ENCODE measurements around the gene PRSS53.
"Not testable (repeated sequence)": the region's sequence is repeated elsewhere in the genome, so short reads cannot be mapped to it uniquely, and the experiment has no call there.

PRSS53 gene

GRCh38 chr16:31105677-31106213 lies 17.0 kb upstream of the PRSS53 start:
- H3K9ac ChIP-seq (ENCODE audit: low read depth, low read length), result no peak overlapping the region
- H3K36me3 ChIP-seq (ENCODE audit: insufficient read depth, low read depth, low read length), result peaks cover 13% of the 10 kb centered on the region
- H3K27ac ChIP-seq (ENCODE audit: low read length), result no peak overlapping the region
- H3K4me3 ChIP-seq (ENCODE audit: low read length), result no peak overlapping the region
- no peaks in the 10 kb centered on the region for H3K27me3 ChIP-seq (ENCODE audit: insufficient read depth, low read length)
- no peaks in the 10 kb centered on the region for H3K9me3 ChIP-seq (ENCODE audit: insufficient read depth, low read depth, low read length)
- no peaks in the 10 kb centered on the region for H3K4me1 ChIP-seq (ENCODE audit: insufficient read depth, low read length)

- H3K9ac ChIP-seq (ENCODE audit: low read depth, low read length); H3K27me3 ChIP-seq (ENCODE audit: insufficient read depth, low read length); H3K27ac ChIP-seq (ENCODE audit: low read length); H3K9me3 ChIP-seq (ENCODE audit: insufficient read depth, low read depth, low read length); H3K4me1 ChIP-seq (ENCODE audit: insufficient read depth, low read length); H3K36me3 ChIP-seq (ENCODE audit: insufficient read depth, low read depth, low read length); H3K4me3 ChIP-seq (ENCODE audit: low read length): not testable (repeated sequence)
These were observed 12.3 kb upstream of the PRSS53 start for GRCh38 chr16:31100876-31101641.

- Histone ChIP-seq H3K27ac (ENCODE audit: low read length) (no peak overlapping the region), H3K9me3 (ENCODE audit: insufficient read depth, low read depth, low read length) (no peaks in the 10 kb centered on the region), H3K4me3 (ENCODE audit: low read length) (no peak overlapping the region), H3K36me3 (ENCODE audit: insufficient read depth, low read depth, low read length) (no peaks in the 10 kb centered on the region), H3K4me1 (ENCODE audit: insufficient read depth, low read length) (no peaks in the 10 kb centered on the region), H3K27me3 (ENCODE audit: insufficient read depth, low read length) (no peaks in the 10 kb centered on the region), H3K9ac (ENCODE audit: low read depth, low read length) (no peak overlapping the region)
These were observed 11.3 kb upstream of the PRSS53 start for GRCh38 chr16:31099860-31100638.

GRCh38 chr16:31094424-31095120 lies 5.8 kb upstream of the PRSS53 start, which contains the start of gene VKORC1:
VKORC1 (minus strand) TSS chr16:31094797; CDS start chr16:31094729, 68 bp downstream.
- H3K27me3 ChIP-seq (ENCODE audit: insufficient read depth, low read length), result no peaks in the 10 kb centered on the region
- peak within 1 kb of the TSS; percentile 98 for H3K4me3 ChIP-seq (ENCODE audit: low read length)
- peak within 1 kb of the TSS; percentile 39 for H3K27ac ChIP-seq (ENCODE audit: low read length)
- H3K9ac ChIP-seq (ENCODE audit: low read depth, low read length), result peak within 1 kb of the TSS; percentile 87
- H3K9me3 ChIP-seq (ENCODE audit: insufficient read depth, low read depth, low read length), result no peaks in the 10 kb centered on the region
- peaks cover 17% of the 10 kb centered on the region for H3K36me3 ChIP-seq (ENCODE audit: insufficient read depth, low read depth, low read length)
- 0 out of 2 replicates have a peak, but pooled peaks cover 3% of the 10 kb centered on the region for H3K4me1 ChIP-seq (ENCODE audit: insufficient read depth, low read length)

- H3K27ac ChIP-seq (ENCODE audit: low read length), result peak overlapping the region; percentile 39
- peak overlapping the region; percentile 98 for H3K4me3 ChIP-seq (ENCODE audit: low read length)
- H3K4me1 ChIP-seq (ENCODE audit: insufficient read depth, low read length), result 0 out of 2 replicates have a peak, but pooled peaks cover 3% of the 10 kb centered on the region
- H3K9ac ChIP-seq (ENCODE audit: low read depth, low read length), result peak overlapping the region; percentile 87
- H3K9me3 ChIP-seq (ENCODE audit: insufficient read depth, low read depth, low read length), result no peaks in the 10 kb centered on the region
- H3K27me3 ChIP-seq (ENCODE audit: insufficient read depth, low read length), result no peaks in the 10 kb centered on the region
- H3K36me3 ChIP-seq (ENCODE audit: insufficient read depth, low read depth, low read length), result peaks cover 20% of the 10 kb centered on the region
These were observed 5.3 kb upstream of the PRSS53 start for GRCh38 chr16:31094088-31094423.

- Histone ChIP-seq H3K4me1 (ENCODE audit: insufficient read depth, low read length) (0 out of 2 replicates have a peak, but pooled peaks cover 3% of the 10 kb centered on the region), H3K27ac (ENCODE audit: low read length) (no peak overlapping the region), H3K4me3 (ENCODE audit: low read length) (peak overlapping the region; percentile 98), H3K9ac (ENCODE audit: low read depth, low read length) (peak overlapping the region; percentile 42; the same call in 1 of the 2 replicates), H3K9me3 (ENCODE audit: insufficient read depth, low read depth, low read length) (no peaks in the 10 kb centered on the region), H3K36me3 (ENCODE audit: insufficient read depth, low read depth, low read length) (peaks cover 24% of the 10 kb centered on the region), H3K27me3 (ENCODE audit: insufficient read depth, low read length) (no peaks in the 10 kb centered on the region)
These were observed 4.5 kb upstream of the PRSS53 start for GRCh38 chr16:31093132-31093703.

- Histone ChIP-seq H3K27me3 (ENCODE audit: insufficient read depth, low read length) (no peaks in the 10 kb centered on the region), H3K9ac (ENCODE audit: low read depth, low read length) (no peak overlapping the region), H3K36me3 (ENCODE audit: insufficient read depth, low read depth, low read length) (peaks cover 24% of the 10 kb centered on the region), H3K27ac (ENCODE audit: low read length) (no peak overlapping the region), H3K9me3 (ENCODE audit: insufficient read depth, low read depth, low read length) (no peaks in the 10 kb centered on the region), H3K4me1 (ENCODE audit: insufficient read depth, low read length) (0 out of 2 replicates have a peak, but pooled peaks cover 3% of the 10 kb centered on the region), H3K4me3 (ENCODE audit: low read length) (no peak overlapping the region)
These were observed 3.6 kb upstream of the PRSS53 start for GRCh38 chr16:31092330-31092729.

GRCh38 chr16:31090540-31090939 lies 1.8 kb upstream of the PRSS53 start:
- Histone ChIP-seq H3K9ac (ENCODE audit: low read depth, low read length) (no peak overlapping the region), H3K27me3 (ENCODE audit: insufficient read depth, low read length) (no peaks in the 10 kb centered on the region), H3K4me1 (ENCODE audit: insufficient read depth, low read length) (0 out of 2 replicates have a peak, but pooled peaks cover 3% of the 10 kb centered on the region), H3K27ac (ENCODE audit: low read length) (no peak overlapping the region), H3K4me3 (ENCODE audit: low read length) (no peak overlapping the region), H3K9me3 (ENCODE audit: insufficient read depth, low read depth, low read length) (no peaks in the 10 kb centered on the region), H3K36me3 (ENCODE audit: insufficient read depth, low read depth, low read length) (peaks cover 24% of the 10 kb centered on the region)

GRCh38 chr16:31089199-31089598 lies 456 bp upstream of the PRSS53 start:
- no peaks in the 10 kb centered on the region for H3K9me3 ChIP-seq (ENCODE audit: insufficient read depth, low read depth, low read length)
- H3K27ac ChIP-seq (ENCODE audit: low read length), result no peak overlapping the region
- no peaks in the 10 kb centered on the region for H3K27me3 ChIP-seq (ENCODE audit: insufficient read depth, low read length)
- H3K4me1 ChIP-seq (ENCODE audit: insufficient read depth, low read length), result 0 out of 2 replicates have a peak, but pooled peaks cover 3% of the 10 kb centered on the region
- H3K36me3 ChIP-seq (ENCODE audit: insufficient read depth, low read depth, low read length), result peaks cover 24% of the 10 kb centered on the region
- H3K4me3 ChIP-seq (ENCODE audit: low read length), result no peak overlapping the region
- no peak overlapping the region for H3K9ac ChIP-seq (ENCODE audit: low read depth, low read length)

- no peak overlapping the region for H3K4me3 ChIP-seq (ENCODE audit: low read length)
- no peaks in the 10 kb centered on the region for H3K9me3 ChIP-seq (ENCODE audit: insufficient read depth, low read depth, low read length)
- no peaks in the 10 kb centered on the region for H3K4me1 ChIP-seq (ENCODE audit: insufficient read depth, low read length)
- H3K27ac ChIP-seq (ENCODE audit: low read length), result no peak overlapping the region
- no peaks in the 10 kb centered on the region for H3K27me3 ChIP-seq (ENCODE audit: insufficient read depth, low read length)
- no peak overlapping the region for H3K9ac ChIP-seq (ENCODE audit: low read depth, low read length)
- peaks cover 30% of the 10 kb centered on the region for H3K36me3 ChIP-seq (ENCODE audit: insufficient read depth, low read depth, low read length)
These were observed 772 bp downstream of the PRSS53 start for GRCh38 chr16:31087971-31088370.

- H3K9me3 ChIP-seq (ENCODE audit: insufficient read depth, low read depth, low read length), result no peaks in the 10 kb centered on the region
- H3K4me1 ChIP-seq (ENCODE audit: insufficient read depth, low read length), result no peaks in the 10 kb centered on the region
- no peak overlapping the region for H3K4me3 ChIP-seq (ENCODE audit: low read length)
- H3K9ac ChIP-seq (ENCODE audit: low read depth, low read length), result no peak overlapping the region
- no peaks in the 10 kb centered on the region for H3K27me3 ChIP-seq (ENCODE audit: insufficient read depth, low read length)
- H3K27ac ChIP-seq (ENCODE audit: low read length), result no peak overlapping the region
- H3K36me3 ChIP-seq (ENCODE audit: insufficient read depth, low read depth, low read length), result peaks cover 33% of the 10 kb centered on the region
These were observed 1.3 kb downstream of the PRSS53 start for GRCh38 chr16:31087481-31087880.

All from iPS-20b (cell line).